Smooth muscle cell (in vitro differentiated cells): ENCODE measurements around the gene KLK3. TPM values are rescaled to one million over a fixed set of nuclear protein-coding genes. Genes with fewer than 3 reads are reported as not detected.
"Not testable (repeated sequence)": the region's sequence is repeated elsewhere in the genome, so short reads cannot be mapped to it uniquely, and the experiment has no call there.

Source experiments
- DNase-seq: peaks from one replicate; lab custom pipeline; 2025; ENCODE audit not compliant: unreplicated experiment; lab: John Stamatoyannopoulos, UW
- H2AFZ ChIP-seq: fragments of 200-600 bp; sonication (generic); 2 replicates; pipeline ENCODE4 v1.6.0; 2016; ENCODE audit warnings: antibody characterized with exemption, low read depth, mild to moderate bottlenecking
- H3F3A ChIP-seq: fragments of 200-600 bp; sonication (generic); 2 replicates; pipeline ENCODE4 v1.6.0; 2017; ENCODE audit warnings: antibody characterized with exemption, low read depth
- H3K27ac ChIP-seq: fragments of 200-600 bp; sonication (generic); 2 replicates; pipeline ENCODE4 v1.5.1; 2016; ENCODE audit warnings: low read depth, mild to moderate bottlenecking
- H3K27me3 ChIP-seq: fragments of 200-600 bp; sonication (generic); 2 replicates; pipeline ENCODE4 v1.6.1; 2016; ENCODE audit warnings: low read depth, mild to moderate bottlenecking
- H3K36me3 ChIP-seq: fragments of 200-600 bp; sonication (generic); 2 replicates; pipeline ENCODE4 v1.5.1; 2016; ENCODE audit warnings: low read depth
- H3K4me1 ChIP-seq: fragments of 200-600 bp; sonication (generic); 2 replicates; pipeline ENCODE4 v1.5.1; 2016; ENCODE audit warnings: low read depth
- H3K4me2 ChIP-seq: fragments of 200-600 bp; sonication (generic); 2 replicates; pipeline ENCODE4 v1.6.0; 2016; ENCODE audit warnings: mild to moderate bottlenecking
- H3K4me3 ChIP-seq: fragments of 200-600 bp; sonication (generic); 2 replicates; pipeline ENCODE4 v1.5.1; 2016; ENCODE audit warnings: mild to moderate bottlenecking
- H3K79me2 ChIP-seq: fragments of 200-600 bp; sonication (generic); 2 replicates; pipeline ENCODE4 v1.6.0; 2016; ENCODE audit warnings: low read depth, mild to moderate bottlenecking
- H3K9ac ChIP-seq: fragments of 200-600 bp; sonication (generic); 2 replicates; pipeline ENCODE4 v1.6.0; 2016; ENCODE audit warnings: low read depth
- H3K9me3 ChIP-seq: fragments of 200-600 bp; sonication (generic); replicated peaks from 2 replicates; pipeline ENCODE4 v1.5.1; 2016; ENCODE audit warnings: low read depth
- H4K20me1 ChIP-seq: fragments of 200-600 bp; sonication (generic); 2 replicates; pipeline ENCODE4 v1.6.0; 2016; ENCODE audit warnings: low read depth
- WGBS: methylation state at CpG from one replicate; pipeline ENCODE4 v1.1.7; 2016; ENCODE audit warnings: low lambda C conversion rate; 5-methylcytosine and 5-hydroxymethylcytosine counted together
- polyA plus RNA-seq: library from polyadenylated mRNA; unstranded; fragments of >200 nt; fragmentation: Nextera tagmentation; extraction: Ambion mirVana; gene quantifications from 2 replicates; pipeline ENCODE4 v1.2.1, GENCODE V29; 2016
- total RNA-seq: library from RNA; depleted of rRNA; stranded (reverse); fragments of >200 nt; gene quantifications from 2 replicates; pipeline ENCODE4 v1.2.3, GENCODE V29; 2014
- TF ChIP-seq, protein P1 (sequence below): fragments of 200-600 bp; sonication (generic); IDR thresholded peaks from 2 replicates; pipeline ENCODE4 v1.5.1; 2017; ENCODE audit warnings: borderline replicate concordance, mild to moderate bottlenecking, antibody characterized with exemption; ENCODE audit not compliant: insufficient read depth, poor library complexity, severe bottlenecking

Gene KLK3
- total RNA-seq (not detected in 2 replicates), polyA plus RNA-seq (not detected in 2 replicates)

DNA sequence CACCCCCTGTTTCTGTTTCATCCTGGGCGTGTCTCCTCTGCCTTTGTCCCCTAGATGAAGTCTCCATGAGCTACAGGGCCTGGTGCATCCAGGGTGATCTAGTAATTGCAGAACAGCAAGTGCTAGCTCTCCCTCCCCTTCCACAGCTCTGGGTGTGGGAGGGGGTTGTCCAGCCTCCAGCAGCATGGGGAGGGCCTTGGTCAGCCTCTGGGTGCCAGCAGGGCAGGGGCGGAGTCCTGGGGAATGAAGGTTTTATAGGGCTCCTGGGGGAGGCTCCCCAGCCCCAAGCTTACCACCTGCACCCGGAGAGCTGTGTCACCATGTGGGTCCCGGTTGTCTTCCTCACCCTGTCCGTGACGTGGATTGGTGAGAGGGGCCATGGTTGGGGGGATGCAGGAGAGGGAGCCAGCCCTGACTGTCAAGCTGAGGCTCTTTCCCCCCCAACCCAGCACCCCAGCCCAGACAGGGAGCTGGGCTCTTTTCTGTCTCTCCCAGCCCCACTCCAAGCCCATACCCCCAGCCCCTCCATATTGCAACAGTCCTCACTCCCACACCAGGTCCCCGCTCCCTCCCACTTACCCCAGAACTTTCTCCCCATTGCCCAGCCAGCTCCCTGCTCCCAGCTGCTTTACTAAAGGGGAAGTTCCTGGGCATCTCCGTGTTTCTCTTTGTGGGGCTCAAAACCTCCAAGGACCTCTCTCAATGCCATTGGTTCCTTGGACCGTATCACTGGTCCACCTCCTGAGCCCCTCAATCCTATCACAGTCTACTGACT lies at the start of gene KLK3:
Gene KLK3, plus strand, starts transcription at position 280 of the 775 bp plus-strand sequence. Its CDS starts 41 bp downstream, at position 321.
- Histone ChIP-seq H3K4me1 (no peaks in the 10 kb centered on the region), H3F3A (no peaks in the 10 kb centered on the region), H3K27me3 (peaks cover 28% of the 10 kb centered on the region), H4K20me1 (no peaks in the 10 kb centered on the region), H3K36me3 (no peaks in the 10 kb centered on the region), H3K9me3 (no peaks in the 10 kb centered on the region), H3K4me2 (no peak within 1 kb of the TSS), H3K4me3 (no peak within 1 kb of the TSS), H3K9ac (no peak within 1 kb of the TSS), H3K79me2 (no peaks in the 10 kb centered on the region), H2AFZ (no peak within 1 kb of the TSS), H3K27ac (no peak within 1 kb of the TSS)
- WGBS: 71% methylated on average over 6 of the region's 9 CpGs
- no peak for DNase-seq
- TF ChIP-seq, protein P1, sequence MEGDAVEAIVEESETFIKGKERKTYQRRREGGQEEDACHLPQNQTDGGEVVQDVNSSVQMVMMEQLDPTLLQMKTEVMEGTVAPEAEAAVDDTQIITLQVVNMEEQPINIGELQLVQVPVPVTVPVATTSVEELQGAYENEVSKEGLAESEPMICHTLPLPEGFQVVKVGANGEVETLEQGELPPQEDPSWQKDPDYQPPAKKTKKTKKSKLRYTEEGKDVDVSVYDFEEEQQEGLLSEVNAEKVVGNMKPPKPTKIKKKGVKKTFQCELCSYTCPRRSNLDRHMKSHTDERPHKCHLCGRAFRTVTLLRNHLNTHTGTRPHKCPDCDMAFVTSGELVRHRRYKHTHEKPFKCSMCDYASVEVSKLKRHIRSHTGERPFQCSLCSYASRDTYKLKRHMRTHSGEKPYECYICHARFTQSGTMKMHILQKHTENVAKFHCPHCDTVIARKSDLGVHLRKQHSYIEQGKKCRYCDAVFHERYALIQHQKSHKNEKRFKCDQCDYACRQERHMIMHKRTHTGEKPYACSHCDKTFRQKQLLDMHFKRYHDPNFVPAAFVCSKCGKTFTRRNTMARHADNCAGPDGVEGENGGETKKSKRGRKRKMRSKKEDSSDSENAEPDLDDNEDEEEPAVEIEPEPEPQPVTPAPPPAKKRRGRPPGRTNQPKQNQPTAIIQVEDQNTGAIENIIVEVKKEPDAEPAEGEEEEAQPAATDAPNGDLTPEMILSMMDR: no peak

DNA sequence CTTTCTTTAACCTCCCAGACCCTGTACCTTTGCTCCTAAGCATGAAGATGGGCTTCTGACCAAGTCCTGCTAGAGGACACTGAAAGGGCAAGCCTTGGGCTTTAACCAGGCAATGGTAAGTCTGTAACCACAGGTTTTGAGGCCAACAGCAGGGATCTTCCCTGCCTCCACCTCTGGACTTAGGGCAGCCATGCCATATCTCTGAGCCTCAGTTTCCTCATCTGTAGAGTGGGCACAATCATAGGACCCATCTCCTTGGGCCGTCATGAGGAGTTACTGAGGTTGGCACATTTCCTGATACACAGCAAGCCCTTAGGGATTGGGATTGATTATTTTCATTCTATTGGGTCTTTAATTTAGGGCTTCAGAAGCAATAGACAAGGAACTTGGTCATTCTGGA lies 45.9 kb upstream of the KLK3 start:
- H3K36me3 ChIP-seq: no peaks in the 10 kb centered on the region
- H3K4me2 ChIP-seq: no peak overlapping the region
- no peak for DNase-seq
- no peak overlapping the region for H2AFZ ChIP-seq
- TF ChIP-seq, protein P1: no peak
- no peaks in the 10 kb centered on the region for H4K20me1 ChIP-seq
- no peaks in the 10 kb centered on the region for H3K27me3 ChIP-seq
- peaks cover 5% of the 10 kb centered on the region for H3K79me2 ChIP-seq
- H3K27ac ChIP-seq: no peak overlapping the region
- no peaks in the 10 kb centered on the region for H3K4me1 ChIP-seq
- WGBS: 75% methylated on average over 1 of the region's 1 CpG
- H3K9me3 ChIP-seq: no peaks in the 10 kb centered on the region
- no peak overlapping the region for H3K9ac ChIP-seq
- no peak overlapping the region for H3K4me3 ChIP-seq
- no peaks in the 10 kb centered on the region for H3F3A ChIP-seq

DNA sequence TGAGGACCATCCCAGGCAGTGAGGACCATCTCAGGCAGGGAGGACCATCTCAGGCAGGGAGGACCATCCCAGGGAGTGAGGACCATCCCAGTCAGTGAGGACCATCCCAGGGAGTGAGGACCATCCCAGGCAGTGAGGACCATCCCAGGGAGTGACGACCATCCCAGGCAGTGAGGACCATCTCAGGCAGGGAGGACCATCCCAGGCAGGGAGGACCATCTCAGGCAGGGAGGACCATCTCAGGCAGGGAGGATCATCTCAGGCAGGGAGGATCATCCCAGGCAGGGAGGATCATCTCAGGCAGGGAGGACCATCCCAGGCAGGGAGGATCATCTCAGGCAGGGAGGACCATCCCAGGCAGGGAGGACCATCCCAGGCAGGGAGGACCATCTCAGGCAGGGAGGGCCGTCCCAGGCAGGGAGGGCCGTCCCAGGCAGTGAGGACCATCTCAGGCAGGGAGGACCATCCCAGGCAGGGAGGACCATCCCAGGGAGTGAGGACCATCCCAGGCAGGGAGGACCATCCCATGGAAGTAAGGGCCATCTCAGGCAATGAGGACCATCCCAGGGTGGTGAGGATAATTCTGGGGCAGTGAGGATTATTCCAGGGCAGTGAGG lies 43.0 kb upstream of the KLK3 start:
- not testable (repeated sequence) for H3K27ac ChIP-seq, H4K20me1 ChIP-seq, H3K4me3 ChIP-seq, H2AFZ ChIP-seq, H3F3A ChIP-seq, H3K9ac ChIP-seq, DNase-seq, H3K4me2 ChIP-seq, H3K9me3 ChIP-seq, H3K4me1 ChIP-seq, H3K79me2 ChIP-seq, H3K27me3 ChIP-seq, H3K36me3 ChIP-seq
- WGBS: 80% methylated on average over 3 of the region's 3 CpGs

DNA sequence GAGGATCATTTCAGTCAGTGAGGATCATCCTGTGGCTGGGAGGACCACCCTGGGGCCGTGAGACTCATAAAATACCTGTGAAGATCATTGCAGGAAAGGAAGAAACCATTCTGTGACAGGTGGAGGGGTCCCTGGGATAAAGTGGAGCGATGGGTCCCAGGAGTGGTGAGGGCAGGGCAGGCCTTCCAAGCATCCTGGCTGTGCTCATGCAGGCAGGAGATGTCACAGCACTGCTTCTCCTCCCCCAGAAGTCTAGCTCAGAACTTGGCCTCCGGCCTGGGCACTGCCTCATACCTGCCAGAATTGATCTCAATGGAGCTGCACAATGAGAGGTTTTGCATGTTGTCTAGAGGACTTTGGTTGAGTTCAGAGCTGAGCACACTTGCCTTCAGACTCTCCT lies 42.2 kb upstream of the KLK3 start:
- Histone ChIP-seq H3K27me3 (peaks cover 11% of the 10 kb centered on the region), H3F3A (no peaks in the 10 kb centered on the region), H3K79me2 (no peaks in the 10 kb centered on the region), H3K27ac (no peak overlapping the region), H4K20me1 (no peaks in the 10 kb centered on the region), H3K4me2 (no peak overlapping the region), H3K36me3 (no peaks in the 10 kb centered on the region), H3K9ac (no peak overlapping the region), H3K4me3 (no peak overlapping the region), H3K9me3 (no peaks in the 10 kb centered on the region), H3K4me1 (no peaks in the 10 kb centered on the region), H2AFZ (no peak overlapping the region)
- TF ChIP-seq, protein P1: no peak
- DNase-seq: no peak
- 61% methylated on average over 3 of the region's 3 CpGs for WGBS
